ENCODE data around the gene EHHADH.

DNA sequence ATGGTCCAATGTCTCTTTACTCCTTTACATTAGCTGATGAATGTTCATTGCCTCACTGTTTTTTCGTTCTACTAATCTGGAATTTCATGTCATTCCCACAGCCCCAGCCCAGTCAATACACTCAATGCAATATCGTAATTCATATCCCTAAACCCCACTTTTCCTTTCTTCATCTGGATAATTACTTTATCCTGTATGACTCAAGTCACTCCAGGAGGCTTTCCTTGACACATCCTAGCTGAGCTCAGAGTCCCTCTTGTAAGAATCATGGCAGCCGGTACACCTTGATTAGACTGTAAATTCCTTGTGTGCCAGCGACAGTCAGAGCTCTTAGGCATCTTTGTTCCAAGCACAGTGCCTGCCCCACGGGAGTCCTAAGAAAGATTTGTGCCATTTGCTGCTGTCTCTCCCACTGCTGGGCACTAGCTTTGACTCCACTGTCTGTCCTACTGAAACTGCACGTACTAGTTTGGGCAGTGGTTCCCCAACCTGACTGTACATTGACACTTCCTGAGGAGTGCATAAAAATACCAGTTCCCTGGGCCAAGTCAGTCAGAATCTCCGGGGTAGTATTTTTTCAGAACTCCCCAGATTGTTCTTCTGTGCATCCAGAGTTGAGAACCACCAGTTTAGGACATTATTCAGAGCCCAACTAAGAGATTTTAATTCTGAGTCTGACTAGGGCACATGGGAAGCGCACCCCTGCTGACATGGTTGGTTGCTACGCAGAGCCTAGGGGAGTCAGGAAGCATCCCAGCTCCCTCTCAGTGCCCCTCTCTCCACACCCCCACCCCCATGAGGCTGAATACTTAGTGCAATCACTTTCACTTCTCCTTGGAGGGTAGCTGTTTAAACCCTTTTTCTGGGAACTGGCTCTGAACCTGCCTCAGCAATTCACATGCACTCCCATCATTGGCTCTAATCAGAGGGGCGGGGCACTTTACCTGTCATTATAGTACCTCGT is 81.5 kb downstream of the EHHADH start:
- TF ChIP-seq POLR2AphosphoS5 (IDR thresholded peaks at IDR 0.05; ENCODE audit: low read depth, low read length): no peak
- no peak for TF ChIP-seq POLR2A (IDR thresholded peaks at IDR 0.05; ENCODE audit: low read depth, low read length)

All from GM12891 (cell line).